Psoas muscle (tissue), 8 donors: ENCODE measurements around the gene MCUR1. TPM values are rescaled to one million over a fixed set of nuclear protein-coding genes. Genes with fewer than 3 reads are reported as not detected.

Experiments
- ATAC-seq, 4 donors: fragments of 200-7000 bp; cut with Tn5 transposase; one replicate each; pipeline ENCODE4 v1.9.1; 2020; ENCODE audit warnings: moderate library complexity in 3 of 4, mild to moderate bottlenecking in 2 of 4
- DNase-seq, 2 donors: peaks; one replicate each; pipeline ENCODE4 v3.0.0-alpha.2; 2020
- H3K27ac ChIP-seq: fragments of 200-600 bp; one replicate; pipeline ENCODE4 v1.8.0; 2022
- H3K27me3 ChIP-seq, 3 donors: fragments of 200-600 bp in 1 of 3; one replicate each; pipeline versions ENCODE4 v1.6.1 to v1.8.0; 2013 to 2022; ENCODE audit warnings: low read length in 2 of 3, mild to moderate bottlenecking in 2 of 3, moderate library complexity in 1 of 3; ENCODE audit not compliant: insufficient read depth in 3 of 3
- H3K36me3 ChIP-seq, 2 donors: fragments of 200-600 bp in 1 of 2; one replicate each; pipeline versions ENCODE4 v1.6.1 to v1.8.0; 2013 to 2022; ENCODE audit warnings: low read depth in 1 of 2, mild to moderate bottlenecking in 1 of 2, moderate library complexity in 1 of 2; ENCODE audit not compliant: insufficient read depth in 1 of 2
- H3K4me1 ChIP-seq: fragments of 200-600 bp; one replicate; pipeline ENCODE4 v1.8.0; 2022
- H3K4me3 ChIP-seq: fragments of 200-600 bp; one replicate; pipeline ENCODE4 v1.8.0; 2022; ENCODE audit warnings: mild to moderate bottlenecking
- H3K9me3 ChIP-seq: fragments of 200-600 bp; one replicate; pipeline ENCODE4 v1.8.0; 2022
- CTCF ChIP-seq: fragments of 200-600 bp; IDR thresholded peaks from one replicate; pipeline ENCODE4 v1.8.0; 2022; ENCODE audit warnings: antibody characterized with exemption
- WGBS, 3 donors: extraction: QIAGEN DNeasy Blood & Tissue Kit; methylation state at CpG; one replicate each; pipeline versions ENCODE4 v1.1.6 to v1.1.7; 2013; 5-methylcytosine and 5-hydroxymethylcytosine counted together
- intact Hi-C, 2 donors: fragments of 100-400 bp; cut with DNase I; formaldehyde crosslinking; loops; one replicate each; pipeline versions ENCODE4 v1.11.0 to v1.14.2; 2022
- polyA plus RNA-seq, 3 donors: library from polyadenylated mRNA; stranded (reverse); fragments of 200-250 nt; gene quantifications; one replicate each; pipeline ENCODE4 v1.2.3, GENCODE V29; 2013
- total RNA-seq, 4 donors: library from RNA; stranded (reverse); fragmentation: NEBNext Ultra II Directional in 2 of 4; extraction: Animal tissue kit (Norgen Biotek cat#: 25700) in 2 of 4; gene quantifications; one replicate each; pipeline versions ENCODE4 v1.2.1 to v1.2.4, GENCODE V29; 2021 to 2023
- donor health status: healthy with polysubstance abuse.
- donor health status: DM: no; HTN: no; CAD: no; lungs with moderate emphysema.
- donor health status: Bipolar disorder and iron deficiency.
- donor health status: healthy.
- donor health status: DM: yes; HTN: yes; CAD: no.
- donor health status: DM: no; HTN: no; CAD: no.
- donor health status: DM: no; HTN: no; CAD: no.
- donor health status: DM: yes; HTN: yes; CAD: no.

MCUR1 gene
- total and polyA plus RNA-seq, 7 donors, result 17.9 to 31.9 (median 20.5) TPM

- ATAC-seq, result no peak
- H3K36me3 ChIP-seq, result no peaks in the 10 kb centered on the region
- no peak for TF ChIP-seq CTCF
- no peak for DNase-seq
- H3K4me3 ChIP-seq, result no peak overlapping the region
- H3K9me3 ChIP-seq, result no peaks in the 10 kb centered on the region
- no peaks in the 10 kb centered on the region for H3K27me3 ChIP-seq
- intact Hi-C loops, result loop anchor here in 1 of 2 donors (5.0 kb wide), 1 partner anchor 53 kb away; the partner anchor contains the start of gene RANBP9
- H3K4me1 ChIP-seq, result peaks cover 4% of the 10 kb centered on the region
- 49 to 62% (median 49%) methylated on average over 8 of the region's 8 CpGs for WGBS, 3 donors
- H3K27ac ChIP-seq, result no peak overlapping the region
Observed at GRCh38 chr6:13765570-13765969, 48.8 kb downstream of the MCUR1 start.

GRCh38 chr6:13764996-13765395 is 49.4 kb downstream of the MCUR1 start:
- Histone ChIP-seq H3K9me3 (no peaks in the 10 kb centered on the region), H3K4me1 (peaks cover 4% of the 10 kb centered on the region), H3K27me3 (no peaks in the 10 kb centered on the region), H3K36me3 (no peaks in the 10 kb centered on the region), H3K4me3 (no peak overlapping the region), H3K27ac (no peak overlapping the region)
- DNase-seq (no peak), ATAC-seq (no peak)
- intact Hi-C loops, result loop anchor here in 1 of 2 donors (5.0 kb wide), 1 partner anchor 53 kb away; the partner anchor contains the start of gene RANBP9
- no peak for TF ChIP-seq CTCF
- WGBS, 3 donors, result 81 to 87% (median 85%) methylated on average over 9 of the region's 9 CpGs

- ATAC-seq (no peak), DNase-seq (no peak)
- no peaks in the 10 kb centered on the region for H3K27me3 ChIP-seq
- H3K27ac ChIP-seq, result no peak overlapping the region
- H3K4me3 ChIP-seq, result no peak overlapping the region
- no peaks in the 10 kb centered on the region for H3K9me3 ChIP-seq
- no peak for TF ChIP-seq CTCF
- intact Hi-C loops, result no loop called here
- peaks cover 4% of the 10 kb centered on the region for H3K4me1 ChIP-seq
- WGBS, 3 donors, result 74 to 98% (median 90%) methylated on average over 5 of the region's 5 CpGs
- H3K36me3 ChIP-seq, result no peaks in the 10 kb centered on the region
Observed at GRCh38 chr6:13763740-13764381, 50.5 kb downstream of the MCUR1 start.

GRCh38 chr6:13762611-13763441 is 51.5 kb downstream of the MCUR1 start:
- WGBS, 3 donors, result 57 to 74% (median 60%) methylated on average over 6 of the region's 6 CpGs
- DNase-seq (no peak), ATAC-seq (peak in 1 of 4 donors; percentile 21)
- Histone ChIP-seq H3K27ac (no peak overlapping the region), H3K4me3 (no peak overlapping the region), H3K9me3 (no peaks in the 10 kb centered on the region), H3K27me3 (no peaks in the 10 kb centered on the region), H3K36me3 (no peaks in the 10 kb centered on the region), H3K4me1 (peaks cover 1% of the 10 kb centered on the region)
- TF ChIP-seq CTCF, result no peak
- intact Hi-C loops, result no loop called here
